K562 (cell line): ENCODE measurements around the gene CARD8. TPM values are rescaled to one million over a fixed set of nuclear protein-coding genes. Genes with fewer than 3 reads are reported as not detected.

Experiments used
- ATAC-seq: fragments of 200-7000 bp; cut with Tn5 transposase; 3 replicates; pipeline ENCODE4 v1.9.1; 2020; ENCODE audit warnings: moderate library complexity
- BruUV-seq: library from RNA; stranded (reverse); fragments of 400-500 nt; replicated peaks from 2 replicates; lab custom pipeline; 2021; lab: Mats Ljungman, UMichigan
- CTCF ChIA-PET: fragments of 300-600 bp; formaldehyde crosslinking; extraction: SDS; loops from one replicate; lab custom pipeline; 2021; ENCODE audit warnings: low intra/inter-chr PET ratio; lab: Yijun Ruan, JAX
- POLR2A ChIA-PET: fragments of 300-600, 350-650 bp; sonication (Branson Sonifier 250); formaldehyde crosslinking; extraction: SDS; loops from one replicate; lab custom pipeline; 2021; ENCODE audit warnings: antibody characterized with exemption, inconsistent platforms; lab: Yijun Ruan, JAX
- DNase-seq, 4 experiments: peaks; one replicate each; pipeline versions ENCODE4 v3.0.0 to v3.0.0-alpha.2; 2011 to 2018; ENCODE audit warnings: low spot score in 3 of 4, mixed read lengths in 3 of 4; ENCODE audit errors: extremely low read depth in 1 of 4
- FAIRE-seq: peaks from 2 replicates; lab custom pipeline; 2011; peaks lifted over from hg19 to GRCh38; lab: Jason Lieb, UNC
- H2AFZ ChIP-seq: 2 replicates; pipeline ENCODE4 v1.6.0; 2011; ENCODE audit warnings: low read depth, low read length, control low read depth, inconsistent platforms
- H3K27ac ChIP-seq: fragments of 200-600 bp; 3 replicates; pipeline ENCODE4 v1.8.0; 2011; ENCODE audit warnings: low read depth, mild to moderate bottlenecking, control low read depth, inconsistent platforms, low read length, moderate library complexity, mixed read lengths; ENCODE audit errors: extremely low read depth
- H3K27me3 ChIP-seq, 2 experiments: fragments of 300-600 bp in 1 of 2; 2 replicates in 1 of 2; 3 replicates in 1 of 2; pipeline versions ENCODE4 v1.6.0 to v1.8.0; 2011; ENCODE audit warnings: inconsistent platforms in 2 of 2, low read length in 2 of 2, mild to moderate bottlenecking in 1 of 2, mixed read lengths in 1 of 2, moderate library complexity in 1 of 2; ENCODE audit not compliant: control insufficient read depth in 2 of 2, insufficient read depth in 2 of 2
- H3K36me3 ChIP-seq: fragments of 300-600 bp; 3 replicates; pipeline ENCODE4 v1.8.0; 2011; ENCODE audit warnings: mild to moderate bottlenecking, low read length, inconsistent platforms; ENCODE audit not compliant: control insufficient read depth, insufficient read depth
- H3K4me1 ChIP-seq, 2 experiments: fragments of 200-600 bp in 1 of 2; replicated peaks in 1 of 2; 2 replicates in 1 of 2; 3 replicates in 1 of 2; pipeline versions ENCODE4 v1.5.1 to v1.8.0; 2011; ENCODE audit warnings: inconsistent platforms in 2 of 2, low read length in 2 of 2, mild to moderate bottlenecking in 1 of 2, mixed read lengths in 1 of 2, moderate library complexity in 1 of 2; ENCODE audit not compliant: control insufficient read depth in 2 of 2, insufficient read depth in 2 of 2
- H3K4me2 ChIP-seq: 2 replicates; pipeline ENCODE4 v1.6.1; 2011; ENCODE audit warnings: low read length, control low read depth, inconsistent platforms, mixed read lengths; ENCODE audit not compliant: insufficient read depth
- H3K4me3 ChIP-seq: fragments of 200-600 bp; sonication (generic), shearing (Covaris generic); 2 replicates; pipeline ENCODE4 v1.5.1; 2016; ENCODE audit warnings: control low read depth, inconsistent platforms
- H3K79me2 ChIP-seq: fragments of 200-600 bp; 3 replicates; pipeline ENCODE4 v1.8.0; 2011; ENCODE audit warnings: low read length, inconsistent platforms; ENCODE audit not compliant: control insufficient read depth, insufficient read depth
- H3K9ac ChIP-seq, 2 experiments: 2 replicates each; pipeline versions ENCODE4 v1.6.0 to v1.6.1; 2011; ENCODE audit warnings: low read depth in 2 of 2, low read length in 2 of 2, control low read depth in 1 of 2, inconsistent platforms in 1 of 2, mild to moderate bottlenecking in 1 of 2, mixed read lengths in 1 of 2; ENCODE audit not compliant: insufficient read depth in 1 of 2
- H3K9me1 ChIP-seq: one replicate; pipeline ENCODE4 v1.6.0; 2011; ENCODE audit warnings: inconsistent platforms, mild to moderate bottlenecking, low read length, moderate library complexity; ENCODE audit not compliant: control insufficient read depth, insufficient read depth
- H3K9me3 ChIP-seq: replicated peaks from 2 replicates; pipeline ENCODE4 v1.5.1; 2011; ENCODE audit warnings: low read depth, low read length, inconsistent platforms; ENCODE audit not compliant: control insufficient read depth, insufficient read depth
- H4K20me1 ChIP-seq: replicated peaks from 2 replicates; pipeline ENCODE4 v1.6.1; 2011; ENCODE audit warnings: low read length, inconsistent platforms, mixed read lengths; ENCODE audit not compliant: control insufficient read depth, insufficient read depth
- ASH1L ChIP-seq: fragments of 450-650 bp; IDR thresholded peaks from 2 replicates; pipeline ENCODE4 v1.6.1; 2018; ENCODE audit warnings: borderline replicate concordance, mild to moderate bottlenecking, low read depth; ENCODE audit not compliant: partially characterized antibody
- BDP1 ChIP-seq: IDR thresholded peaks from 3 replicates; pipeline ENCODE4 v1.6.1; 2011; ENCODE audit not compliant: insufficient read length, insufficient read depth
- CCAR2 ChIP-seq: fragments of 200-400 bp; formaldehyde crosslinking; IDR thresholded peaks from 2 replicates; pipeline ENCODE4 v1.6.1; 2017; ENCODE audit warnings: mild to moderate bottlenecking, low read depth, low read length
- CHD1 ChIP-seq: fragments of 200-600 bp; sonication (generic); IDR thresholded peaks from one replicate; pipeline ENCODE4 v1.6.1; 2012; ENCODE audit warnings: mild to moderate bottlenecking, moderate library complexity, low read length, inconsistent platforms
- DPF2 ChIP-seq: fragments of 450-650 bp; IDR thresholded peaks from 2 replicates; pipeline ENCODE4 v1.6.1; 2016
- ELF2 ChIP-seq: fragments of 250-450 bp; sonication (Bioruptor Pico); IDR thresholded peaks from 2 replicates; pipeline ENCODE4 v1.5.0; 2021; ENCODE audit warnings: mild to moderate bottlenecking
- MAFG ChIP-seq: fragments of 450-650 bp; conservative IDR thresholded peaks from 2 replicates; pipeline ENCODE4 v1.6.1; 2016; ENCODE audit warnings: missing genetic modification characterization, missing compliant biosample characterization
- NCOA2 ChIP-seq, 2 experiments: fragments of 450-650 bp; IDR thresholded peaks; 2 replicates each; pipeline ENCODE4 v1.6.1; 2018; ENCODE audit warnings: mild to moderate bottlenecking in 2 of 2, moderate library complexity in 1 of 2; ENCODE audit not compliant: partially characterized antibody in 2 of 2
- PHTF2 ChIP-seq: fragments of 250-450 bp; sonication (Bioruptor Pico); IDR thresholded peaks from 2 replicates; pipeline ENCODE4 v1.5.0; 2021; ENCODE audit warnings: mild to moderate bottlenecking
- POLR2H ChIP-seq: IDR thresholded peaks from 2 replicates; pipeline ENCODE4 v1.6.1; 2016; ENCODE audit warnings: missing genetic modification characterization, low read depth, mild to moderate bottlenecking, control low read depth, missing compliant biosample characterization, moderate library complexity
- ZBTB26 ChIP-seq: fragments of 450-650 bp; formaldehyde crosslinking; IDR thresholded peaks from 2 replicates; pipeline ENCODE4 v1.4.0; 2022; ENCODE audit warnings: missing genetic modification characterization
- ZKSCAN1 ChIP-seq: fragments of 150-350 bp; IDR thresholded peaks from 2 replicates; pipeline ENCODE4 v1.6.1; 2016; ENCODE audit warnings: low read depth, low read length
- ZNF212 ChIP-seq: fragments of 450-650 bp; formaldehyde crosslinking; IDR thresholded peaks from 2 replicates; pipeline ENCODE4 v1.4.0; 2020; ENCODE audit warnings: mild to moderate bottlenecking
- ZNF263 ChIP-seq: sonication (generic); formaldehyde crosslinking; IDR thresholded peaks from 2 replicates; pipeline ENCODE4 v1.8.0; 2022; ENCODE audit warnings: mild to moderate bottlenecking, missing genetic modification reagents, borderline replicate concordance
- ZNF280A ChIP-seq: fragments of 450-650 bp; IDR thresholded peaks from 2 replicates; pipeline ENCODE4 v1.6.1; 2018; ENCODE audit warnings: mild to moderate bottlenecking, low read depth; ENCODE audit not compliant: partially characterized antibody
- ZNF436 ChIP-seq: fragments of 250-450, 450-650 bp; sonication (Bioruptor Pico); formaldehyde crosslinking; IDR thresholded peaks from 2 replicates; pipeline ENCODE4 v1.7.0; 2020; ENCODE audit warnings: mild to moderate bottlenecking
- WGBS: fragments of 100-300 bp; shearing (Covaris generic); methylation state at CpG from one replicate; pipeline ENCODE4 v1.1.6; 2016; ENCODE audit warnings: low coverage, mixed read lengths; ENCODE audit not compliant: insufficient coverage; ENCODE audit errors: missing lambda C conversion rate; 5-methylcytosine and 5-hydroxymethylcytosine counted together
- in situ Hi-C: fragments of 300-500 bp; cut with MboI; formaldehyde crosslinking; loops from 4 replicates; pipeline ENCODE4 v1.15.0; 2018; ENCODE audit warnings: inconsistent platforms, mixed read lengths
- intact Hi-C: fragments of 100-400 bp; cut with micrococcal nuclease; formaldehyde crosslinking; loops from 2 replicates; pipeline ENCODE4 v1.14.2; 2022
- polyA plus RNA-seq, 8 experiments: library from polyadenylated mRNA; depleted of rRNA in 4 of 8; stranded (reverse) in 5 of 8; unstranded in 3 of 8; fragments of >200 nt; fragmentation: Nextera tagmentation in 2 of 8; fragmentation: Illumina TruSeq in 1 of 8; extraction: Ambion mirVana in 2 of 8; extraction: Trizol in 1 of 8; gene quantifications; 2 replicates each; pipeline versions ENCODE4 v1.2.1 to v1.2.3, GENCODE V29; 2011 to 2014; ENCODE audit warnings: inconsistent platforms in 1 of 8, missing spikeins in 1 of 8
- total RNA-seq, 7 experiments: library from RNA; depleted of rRNA in 6 of 7; stranded (reverse); fragments of >200 nt in 6 of 7; fragmentation: Illumina TruSeq in 2 of 7; extraction: Trizol in 2 of 7; gene quantifications; 2 replicates each; pipeline versions ENCODE4 v1.2.1 to v1.2.3, GENCODE V29; 2011 to 2021; ENCODE audit warnings: low replicate concordance in 1 of 7

Gene CARD8
- total and polyA plus RNA-seq, 9 of the 15 experiments (the other 6 are each of a cell fraction or from before 2014, with no cell fraction given), result 11.5 to 26.4 (median 20.8) TPM

GRCh38 chr19:48287748-48288147 is 32.0 kb upstream of the CARD8 start:
- POLR2A ChIA-PET, result no interaction called here
- no peak overlapping the region for H3K9ac ChIP-seq
- no TSS peak for BruUV-seq
- H3K27me3 ChIP-seq, result peaks cover 0 to 10% of the 10 kb centered on the region in 2 experiments; a peak in 2 of 5 replicates
- DNase-seq (no peak), ATAC-seq (no peak), FAIRE-seq (no peak)
- peaks cover 7 to 13% of the 10 kb centered on the region in 2 experiments; a peak in 4 of 5 replicates for H3K4me1 ChIP-seq
- no peaks in the 10 kb centered on the region for H3K36me3 ChIP-seq
- no peaks in the 10 kb centered on the region for H3K9me1 ChIP-seq
- intact Hi-C loops (no loop called here), in situ Hi-C loops (no loop called here)
- H3K79me2 ChIP-seq, result no peaks in the 10 kb centered on the region
- WGBS, result 21% methylated on average over 3 of the region's 3 CpGs
- H3K9me3 ChIP-seq, result peaks cover 6% of the 10 kb centered on the region
- no peaks in the 10 kb centered on the region for H4K20me1 ChIP-seq
- H3K4me2 ChIP-seq, result no peak overlapping the region
- no peak overlapping the region for H2AFZ ChIP-seq
- no peak overlapping the region for H3K4me3 ChIP-seq
- CTCF ChIA-PET, result interaction anchor here (0.7 to 1.1 kb wide), 3 partner anchors 21 to 325 kb away, joined by 3 to 4 read pairs (median 3); no protein-coding TSS in a partner anchor
- no peak overlapping the region for H3K27ac ChIP-seq
- TF ChIP-seq PHTF2 (no peak), ZKSCAN1 (peak; percentile 79)

- ATAC-seq (no peak), FAIRE-seq (no peak), DNase-seq (no peak)
- Histone ChIP-seq H3K4me3 (no peak overlapping the region), H3K4me1 (no peaks in the 10 kb centered on the region; a peak in 1 of 5 replicates), H3K27me3 (peaks cover 0 to 8% of the 10 kb centered on the region in 2 experiments; a peak in 2 of 5 replicates), H3K27ac (no peak overlapping the region), H3K79me2 (no peaks in the 10 kb centered on the region), H3K9ac (no peak overlapping the region), H3K9me3 (peaks cover 6% of the 10 kb centered on the region), H3K9me1 (no peaks in the 10 kb centered on the region), H4K20me1 (no peaks in the 10 kb centered on the region), H3K36me3 (no peaks in the 10 kb centered on the region), H2AFZ (no peak overlapping the region), H3K4me2 (no peak overlapping the region)
- in situ Hi-C loops, result no loop called here
- WGBS, result 9% methylated on average over 4 of the region's 4 CpGs
- CTCF ChIA-PET, result no interaction called here
- POLR2A ChIA-PET, result no interaction called here
- no TSS peak for BruUV-seq
- intact Hi-C loops, result no loop called here
- TF ChIP-seq ZNF280A, result no peak
- no peak for TF ChIP-seq CCAR2
- TF ChIP-seq ASH1L, result no peak
- TF ChIP-seq ELF2 (CRISPR knock-in tag), result no peak
- TF ChIP-seq ZNF212 (CRISPR knock-in tag), result no peak
- TF ChIP-seq BDP1, result no peak
- TF ChIP-seq DPF2, result no peak
- TF ChIP-seq ZNF263 (CRISPR knock-in tag), result no peak
- no peak for TF ChIP-seq ZNF436 (CRISPR knock-in tag)
- TF ChIP-seq CHD1, result no peak
- no peak for TF ChIP-seq ZBTB26 (CRISPR knock-in tag)
- no peak for TF ChIP-seq MAFG (tag)
- no peak for TF ChIP-seq POLR2H
- TF ChIP-seq NCOA2 (IDR thresholded peaks at IDR 0.05; ENCODE audit: partially characterized antibody in 2 of 2), result no peak
Measured at GRCh38 chr19:48284896-48285295, 29.2 kb upstream of the CARD8 start.
